Caco-2 (cell line): ENCODE measurements around the gene KMT2D. TPM values are rescaled to one million over a fixed set of nuclear protein-coding genes. Genes with fewer than 3 reads are reported as not detected.

Source experiments
- BruUV-seq: library from RNA; stranded (reverse); fragments of 400-500 nt; replicated peaks from 2 replicates; lab custom pipeline; 2021; lab: Mats Ljungman, UMichigan
- CTCF ChIA-PET: fragments of 300-600 bp; sonication (Branson Sonifier 250); formaldehyde crosslinking; loops from one replicate; lab custom pipeline; 2022; ENCODE audit warnings: antibody characterized with exemption; lab: Charles Lee
- POLR2A ChIA-PET: fragments of 300-600 bp; sonication (Branson Sonifier 250); formaldehyde crosslinking; loops from one replicate; lab custom pipeline; 2022; ENCODE audit warnings: antibody characterized with exemption; lab: Charles Lee
- DNase-seq, 2 experiments: peaks; one replicate each; pipeline versions ENCODE4 v3.0.0 to v3.0.0-alpha.2; 2020 to 2022
- H3K27me3 ChIP-seq: replicated peaks from 2 replicates; pipeline ENCODE4 v1.6.0; 2011; ENCODE audit warnings: low read length; ENCODE audit not compliant: control insufficient read depth, insufficient read depth
- H3K36me3 ChIP-seq: 2 replicates; pipeline ENCODE4 v1.5.1; 2011; ENCODE audit warnings: low read length; ENCODE audit not compliant: control insufficient read depth, insufficient read depth
- H3K4me1 ChIP-seq: fragments of 250-450 bp; sonication (Bioruptor Pico); 2 replicates; pipeline ENCODE4 v1.5.1; 2020; ENCODE audit warnings: mild to moderate bottlenecking
- H3K4me3 ChIP-seq: 2 replicates; pipeline ENCODE4 v1.5.1; 2011; ENCODE audit warnings: low read depth, mild to moderate bottlenecking, control low read depth, low read length
- H3K9me3 ChIP-seq: fragments of 250-450 bp; sonication (Bioruptor Pico); 2 replicates; pipeline ENCODE4 v1.5.1; 2020; ENCODE audit warnings: mild to moderate bottlenecking, moderate library complexity
- H3K27ac Mint-ChIP-seq: one replicate; pipeline ENCODE4 v1.8.0; 2022; ENCODE audit warnings: mixed read lengths; ENCODE audit not compliant: unreplicated experiment
- H3K27me3 Mint-ChIP-seq: one replicate; pipeline ENCODE4 v1.8.0; 2022; ENCODE audit warnings: mixed read lengths; ENCODE audit not compliant: insufficient read depth, unreplicated experiment
- H3K36me3 Mint-ChIP-seq: one replicate; pipeline ENCODE4 v1.8.0; 2022; ENCODE audit warnings: mild to moderate bottlenecking, mixed read lengths; ENCODE audit not compliant: insufficient read depth, unreplicated experiment
- H3K4me1 Mint-ChIP-seq: one replicate; pipeline ENCODE4 v1.8.0; 2022; ENCODE audit warnings: low read depth, mixed read lengths; ENCODE audit not compliant: unreplicated experiment
- H3K4me3 Mint-ChIP-seq: one replicate; pipeline ENCODE4 v1.8.0; 2022; ENCODE audit warnings: mild to moderate bottlenecking, moderate library complexity, mixed read lengths; ENCODE audit not compliant: unreplicated experiment
- H3K9me3 Mint-ChIP-seq: one replicate; pipeline ENCODE4 v1.8.0; 2022; ENCODE audit warnings: mixed read lengths; ENCODE audit not compliant: unreplicated experiment
- intact Hi-C: fragments of 100-400 bp; cut with micrococcal nuclease; formaldehyde crosslinking; loops from one replicate; pipeline ENCODE4 v1.10.0; 2022; ENCODE audit not compliant: unreplicated experiment
- total RNA-seq: library from RNA; stranded (reverse); gene quantifications from 2 replicates; pipeline ENCODE4 v1.2.3, GENCODE V29; 2022
- TF ChIP-seq, protein P1 (sequence below), 2 experiments: fragments of 200-600 bp in 1 of 2; IDR thresholded peaks; 1 replicate in 1 of 2; 2 replicates in 1 of 2; pipeline versions ENCODE4 v1.5.1 to v1.8.0; 2011 to 2022; ENCODE audit warnings: antibody characterized with exemption in 1 of 2, control low read depth in 1 of 2, inconsistent platforms in 1 of 2, low read depth in 1 of 2, low read length in 1 of 2, mild to moderate bottlenecking in 1 of 2, moderate library complexity in 1 of 2; ENCODE audit not compliant: insufficient read depth in 1 of 2, severe bottlenecking in 1 of 2, unreplicated experiment in 1 of 2

Gene KMT2D
- total RNA-seq, 1 experiment from 2014 or later: 139 TPM

DNA sequence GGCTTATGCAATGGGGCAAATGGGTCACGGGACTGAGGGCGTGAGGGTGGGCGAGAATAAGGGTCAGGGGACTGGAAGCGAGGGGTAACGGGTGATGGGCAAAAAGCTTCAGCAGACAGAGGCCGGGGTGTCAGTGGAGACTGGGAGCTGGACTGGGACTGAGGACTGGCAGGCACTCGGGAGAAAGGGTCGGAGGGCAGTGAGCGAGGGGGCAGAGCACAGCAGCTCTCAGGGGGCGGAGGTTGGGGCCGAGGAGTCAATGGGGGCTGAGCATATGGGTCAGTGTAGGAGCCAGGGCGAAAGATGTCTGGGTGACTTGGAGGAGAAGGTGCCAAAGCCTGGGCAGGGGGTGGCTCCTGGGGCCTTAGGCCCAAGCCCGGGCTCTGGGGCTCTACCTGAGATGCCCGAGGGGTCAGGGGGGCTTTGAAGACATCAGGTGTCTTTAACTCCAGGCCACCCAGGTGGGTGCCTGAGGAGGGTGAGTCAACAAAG lies 20.2 kb downstream of the KMT2D start:
- CTCF ChIA-PET: interaction anchor here (0.6 kb wide), 1 partner anchor 121 kb away, joined by 7 read pairs; no protein-coding TSS in a partner anchor
- no peak overlapping the region for H3K27ac Mint-ChIP-seq
- peaks cover 11% of the 10 kb centered on the region for H3K36me3 ChIP-seq

GRCh38 chr12:49039421-49040363 lies 20.9 kb downstream of the KMT2D start:
- H3K36me3 ChIP-seq: peaks cover 11% of the 10 kb centered on the region
- no peak overlapping the region for H3K4me3 Mint-ChIP-seq
- no TSS peak for BruUV-seq

More for the DNA sequence above, 20.2 kb downstream of the KMT2D start:
- Mint-ChIP-seq H3K36me3 (peaks cover 92% of the 10 kb centered on the region), H3K9me3 (no peaks in the 10 kb centered on the region), H3K4me3 (no peak overlapping the region), H3K4me1 (no peaks in the 10 kb centered on the region), H3K27me3 (no peaks in the 10 kb centered on the region)
- no peak overlapping the region for H3K4me3 ChIP-seq
- no peaks in the 10 kb centered on the region for H3K9me3 ChIP-seq
- TF ChIP-seq, protein P1, sequence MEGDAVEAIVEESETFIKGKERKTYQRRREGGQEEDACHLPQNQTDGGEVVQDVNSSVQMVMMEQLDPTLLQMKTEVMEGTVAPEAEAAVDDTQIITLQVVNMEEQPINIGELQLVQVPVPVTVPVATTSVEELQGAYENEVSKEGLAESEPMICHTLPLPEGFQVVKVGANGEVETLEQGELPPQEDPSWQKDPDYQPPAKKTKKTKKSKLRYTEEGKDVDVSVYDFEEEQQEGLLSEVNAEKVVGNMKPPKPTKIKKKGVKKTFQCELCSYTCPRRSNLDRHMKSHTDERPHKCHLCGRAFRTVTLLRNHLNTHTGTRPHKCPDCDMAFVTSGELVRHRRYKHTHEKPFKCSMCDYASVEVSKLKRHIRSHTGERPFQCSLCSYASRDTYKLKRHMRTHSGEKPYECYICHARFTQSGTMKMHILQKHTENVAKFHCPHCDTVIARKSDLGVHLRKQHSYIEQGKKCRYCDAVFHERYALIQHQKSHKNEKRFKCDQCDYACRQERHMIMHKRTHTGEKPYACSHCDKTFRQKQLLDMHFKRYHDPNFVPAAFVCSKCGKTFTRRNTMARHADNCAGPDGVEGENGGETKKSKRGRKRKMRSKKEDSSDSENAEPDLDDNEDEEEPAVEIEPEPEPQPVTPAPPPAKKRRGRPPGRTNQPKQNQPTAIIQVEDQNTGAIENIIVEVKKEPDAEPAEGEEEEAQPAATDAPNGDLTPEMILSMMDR (IDR thresholded peaks at IDR 0.05; ENCODE audit: insufficient read depth in 1 of 2, low read depth in 1 of 2, low read length in 1 of 2, severe bottlenecking in 1 of 2, unreplicated experiment in 1 of 2): no peak
- no peaks in the 10 kb centered on the region for H3K27me3 ChIP-seq
- no peak for DNase-seq
- BruUV-seq: no TSS peak
- intact Hi-C loops: no loop called here
- POLR2A ChIA-PET: no interaction called here
- no peaks in the 10 kb centered on the region for H3K4me1 ChIP-seq

More at GRCh38 chr12:49039421-49040363, 20.9 kb downstream of the KMT2D start:
- Mint-ChIP-seq H3K27me3 (no peaks in the 10 kb centered on the region), H3K36me3 (peaks cover 92% of the 10 kb centered on the region), H3K27ac (no peak overlapping the region), H3K4me1 (no peaks in the 10 kb centered on the region), H3K9me3 (no peaks in the 10 kb centered on the region)
- no peaks in the 10 kb centered on the region for H3K9me3 ChIP-seq
- no peak for DNase-seq
- TF ChIP-seq, protein P1 (IDR thresholded peaks at IDR 0.05; ENCODE audit: insufficient read depth in 1 of 2, low read depth in 1 of 2, low read length in 1 of 2, severe bottlenecking in 1 of 2, unreplicated experiment in 1 of 2): no peak
- no peaks in the 10 kb centered on the region for H3K4me1 ChIP-seq
- H3K4me3 ChIP-seq: no peak overlapping the region
- ChIA-PET POLR2A (interaction anchor here (0.6 kb wide), 1 partner anchor 174 kb away, joined by 4 read pairs; no protein-coding TSS in a partner anchor), CTCF (interaction anchor here (0.6 to 1.1 kb wide), 3 partner anchors 20 to 120 kb away, joined by 4 to 7 read pairs (median 6); no protein-coding TSS in a partner anchor)
- H3K27me3 ChIP-seq: no peaks in the 10 kb centered on the region
- intact Hi-C loops: no loop called here
